Parietal lobe (tissue), 1 donor: Measurements from ENCODE around the gene LNX2. TPM values are rescaled to one million over a fixed set of nuclear protein-coding genes. Genes with fewer than 3 reads are reported as not detected.

ENCODE experiments used
- total RNA-seq: library from RNA; depleted of rRNA; stranded (reverse); fragments of >200 nt; gene quantifications from one replicate; pipeline ENCODE4 v1.2.3, GENCODE V29; 2014

The LNX2 gene
- 6.6 TPM for total RNA-seq

DNA sequence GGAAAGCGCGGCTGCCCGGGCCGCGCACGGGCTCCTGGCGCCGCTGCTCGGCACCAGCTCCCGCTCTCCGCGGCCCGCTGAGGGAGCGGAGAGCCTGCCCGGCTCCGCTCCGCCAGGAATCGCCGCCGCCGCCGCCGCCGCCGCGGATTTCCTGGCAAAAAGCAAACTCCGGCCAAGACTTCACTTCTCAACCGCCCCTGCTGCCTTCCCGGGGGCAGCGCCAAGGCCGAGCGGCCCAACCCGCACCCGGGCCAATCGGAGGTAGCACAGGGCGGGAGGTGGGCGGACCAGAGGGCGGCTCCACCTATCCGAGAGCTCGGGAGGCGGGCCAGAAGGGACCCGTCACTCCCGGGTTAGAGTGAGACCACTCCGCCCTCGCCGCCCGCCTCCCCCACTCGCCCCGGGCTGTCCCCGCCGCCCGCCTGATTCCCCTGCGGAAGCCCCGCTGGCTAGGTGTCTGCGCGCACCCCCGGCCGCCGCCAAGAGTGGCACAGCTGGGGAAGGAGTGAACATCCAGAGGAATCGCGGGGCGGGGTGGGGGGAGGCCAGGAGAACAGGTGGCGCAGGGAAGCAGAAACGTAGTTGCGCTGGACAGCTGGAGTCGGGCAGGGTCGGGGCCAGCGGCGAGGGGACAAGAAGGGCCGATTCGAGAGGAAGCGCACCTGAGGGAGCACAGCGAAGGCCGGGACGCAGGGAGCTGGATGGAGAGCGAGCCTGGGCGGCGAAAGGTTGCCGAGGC, at the start of gene LNX2:
Gene LNX2 (minus strand): TSS at position 153 of the 739 bp plus-strand sequence. CDS start 38,826 bp downstream, outside the sequence.

DNA sequence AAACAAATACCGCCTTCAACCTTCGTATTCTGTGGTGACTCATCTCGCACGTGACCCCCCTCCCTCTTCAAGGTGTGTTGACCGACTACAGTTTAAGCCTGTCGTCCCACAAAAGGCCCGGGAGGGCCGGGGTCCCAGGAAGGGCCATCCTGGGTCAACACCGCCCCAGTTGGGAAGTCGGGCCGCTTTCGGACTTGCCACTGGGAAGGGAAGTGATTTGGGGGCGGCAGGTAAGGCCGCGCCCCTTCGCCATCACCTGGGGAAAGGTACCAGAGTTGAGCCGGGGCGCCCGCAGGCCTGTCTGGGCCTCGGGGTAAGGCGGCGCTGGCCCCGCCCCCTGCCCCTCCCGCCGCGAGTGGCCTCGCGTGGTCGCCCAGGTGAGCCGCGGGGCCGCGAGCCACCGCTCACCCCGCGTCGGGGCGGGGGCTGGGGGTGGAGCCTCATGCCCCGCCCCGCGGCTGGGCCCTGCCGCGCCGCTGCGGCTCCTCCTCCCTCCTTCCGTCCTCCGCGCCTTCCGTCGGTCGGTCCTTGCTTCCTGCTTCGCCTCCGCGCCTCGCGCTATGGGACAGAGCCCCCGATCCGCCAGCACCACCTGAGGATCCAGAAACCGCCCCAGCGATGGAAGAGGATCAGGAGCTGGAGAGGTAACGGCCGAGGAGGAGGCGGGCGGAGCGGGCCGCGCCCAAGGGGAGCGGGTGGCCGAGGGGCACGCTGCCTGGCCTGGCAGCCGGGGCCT, 1.2 kb upstream of the LNX2 start, which contains the start of gene POLR1D:
Gene POLR1D (plus strand): TSS at position 527 of the 736 bp plus-strand sequence. CDS start 92 bp downstream, at position 619.

Other genes with a start within 250 kb of the LNX2 start
- gene GTF3A, start 195.9 kb downstream of the LNX2 start, total RNA-seq, result 66.0 TPM
- 49.8 TPM for gene MTIF3, start 170.0 kb downstream of the LNX2 start, total RNA-seq
- 54.5 TPM for gene POLR1D, start 1.4 kb upstream of the LNX2 start, total RNA-seq
- gene GSX1, start 172.0 kb upstream of the LNX2 start, total RNA-seq, result not detected